ENCODE data around the gene PNKD.
"Not testable (repeated sequence)": the region's sequence is repeated elsewhere in the genome, so short reads cannot be mapped to it uniquely, and the experiment has no call there.

The PNKD gene

GRCh38 chr2:218257390-218257981 is 12.8 kb upstream of the PNKD start:
- DNase-seq, result no peak

GRCh38 chr2:218259099-218259961 is 11.0 kb upstream of the PNKD start:
- DNase-seq, result no peak

- DNase-seq, result no peak
Measured at GRCh38 chr2:218260166-218260565, 10.2 kb upstream of the PNKD start.

- no peak for DNase-seq
Measured at GRCh38 chr2:218260742-218261422, 9.4 kb upstream of the PNKD start, which contains the start of gene GPBAR1. Gene GPBAR1 (plus strand): TSS chr2:218261015. CDS start chr2:218262725, 1,710 bp downstream.

- no peak for DNase-seq
Measured at GRCh38 chr2:218261423-218262236, 8.7 kb upstream of the PNKD start.

- DNase-seq, result no peak
Measured at GRCh38 chr2:218262237-218262600, 8.1 kb upstream of the PNKD start.

- DNase-seq, result no peak
Measured at GRCh38 chr2:218262631-218263586, 7.4 kb upstream of the PNKD start.

- no peak for DNase-seq
Measured at GRCh38 chr2:218263817-218264641, 6.3 kb upstream of the PNKD start.

GRCh38 chr2:218264773-218265561 is 5.4 kb upstream of the PNKD start:
- DNase-seq, result no peak

- DNase-seq, result no peak
Measured at GRCh38 chr2:218265626-218266025, 4.7 kb upstream of the PNKD start.

GRCh38 chr2:218266316-218266979 is 3.9 kb upstream of the PNKD start:
- no peak for DNase-seq

- DNase-seq, result no peak
Measured at GRCh38 chr2:218267259-218267658, 3.1 kb upstream of the PNKD start.

GRCh38 chr2:218270721-218271486 is 585 bp downstream of the PNKD start:
- DNase-seq, result no peak

- no peak for DNase-seq
Measured at GRCh38 chr2:218271487-218271797, 1.1 kb downstream of the PNKD start.

GRCh38 chr2:218271865-218272530 is 1.7 kb downstream of the PNKD start:
- no peak for DNase-seq

- peak; percentile 89 for DNase-seq
Measured at GRCh38 chr2:218272531-218273212, 2.4 kb downstream of the PNKD start.

- DNase-seq, result not testable (repeated sequence)
Measured at GRCh38 chr2:218273214-218273907, 3.0 kb downstream of the PNKD start.
